ENCODE data around the gene AEBP2. TPM values are rescaled to one million over a fixed set of nuclear protein-coding genes. Genes with fewer than 3 reads are reported as not detected.

The AEBP2 gene
- total and polyA plus RNA-seq, 2 of the 13 experiments (the other 11 are each of a cell fraction or from before 2014, with no cell fraction given), result 9.2 to 17.9 TPM

- TF ChIP-seq ZNF574 (CRISPR knock-in tag; IDR thresholded peaks at IDR 0.05), result peak; percentile 85
- no peak for TF ChIP-seq SP1 (IDR thresholded peaks at IDR 0.05)
- TF ChIP-seq SP1 (CRISPR knock-in tag; IDR thresholded peaks at IDR 0.05), result peak; percentile 72
- peak; percentile 83; the same call in 1 of the 2 replicates for TF ChIP-seq ZBTB7A (CRISPR knock-in tag; IDR thresholded peaks at IDR 0.05)
- TF ChIP-seq, protein P1, sequence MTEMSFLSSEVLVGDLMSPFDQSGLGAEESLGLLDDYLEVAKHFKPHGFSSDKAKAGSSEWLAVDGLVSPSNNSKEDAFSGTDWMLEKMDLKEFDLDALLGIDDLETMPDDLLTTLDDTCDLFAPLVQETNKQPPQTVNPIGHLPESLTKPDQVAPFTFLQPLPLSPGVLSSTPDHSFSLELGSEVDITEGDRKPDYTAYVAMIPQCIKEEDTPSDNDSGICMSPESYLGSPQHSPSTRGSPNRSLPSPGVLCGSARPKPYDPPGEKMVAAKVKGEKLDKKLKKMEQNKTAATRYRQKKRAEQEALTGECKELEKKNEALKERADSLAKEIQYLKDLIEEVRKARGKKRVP (CRISPR knock-in tag; IDR thresholded peaks at IDR 0.05), result peak in 1 of 2 experiments; percentile 7; a peak in 1 of 4 replicates
- no peak; the same call in 1 of the 2 replicates for TF ChIP-seq BRCA1 (CRISPR knock-in tag; IDR thresholded peaks at IDR 0.05)
- peak; percentile 42; the same call in 1 of the 2 replicates for TF ChIP-seq ARNTL (CRISPR knock-in tag; IDR thresholded peaks at IDR 0.05)
- no peak for TF ChIP-seq MAFK (conservative IDR thresholded peaks at IDR 0.05 in 1 of 2, IDR thresholded peaks at IDR 0.05 in 1 of 2; ENCODE audit: low read length in 2 of 2)
- TF ChIP-seq, protein P2, sequence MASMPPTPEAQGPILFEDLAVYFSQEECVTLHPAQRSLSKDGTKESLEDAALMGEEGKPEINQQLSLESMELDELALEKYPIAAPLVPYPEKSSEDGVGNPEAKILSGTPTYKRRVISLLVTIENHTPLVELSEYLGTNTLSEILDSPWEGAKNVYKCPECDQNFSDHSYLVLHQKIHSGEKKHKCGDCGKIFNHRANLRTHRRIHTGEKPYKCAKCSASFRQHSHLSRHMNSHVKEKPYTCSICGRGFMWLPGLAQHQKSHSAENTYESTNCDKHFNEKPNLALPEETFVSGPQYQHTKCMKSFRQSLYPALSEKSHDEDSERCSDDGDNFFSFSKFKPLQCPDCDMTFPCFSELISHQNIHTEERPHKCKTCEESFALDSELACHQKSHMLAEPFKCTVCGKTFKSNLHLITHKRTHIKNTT (CRISPR knock-in tag; IDR thresholded peaks at IDR 0.05), result no peak
- TF ChIP-seq CSRNP1 (CRISPR knock-in tag; IDR thresholded peaks at IDR 0.05), result peak; percentile 70
- no peak for TF ChIP-seq CBX1 (IDR thresholded peaks at IDR 0.05; ENCODE audit: low read depth)
- TF ChIP-seq ZNF883 (CRISPR knock-in tag; IDR thresholded peaks at IDR 0.05; ENCODE audit: not compliant biosample characterization), result no peak
- TF ChIP-seq SMAD1 (CRISPR knock-in tag; IDR thresholded peaks at IDR 0.05; ENCODE audit: borderline replicate concordance, low read depth), result no peak
- TF ChIP-seq, protein P3, sequence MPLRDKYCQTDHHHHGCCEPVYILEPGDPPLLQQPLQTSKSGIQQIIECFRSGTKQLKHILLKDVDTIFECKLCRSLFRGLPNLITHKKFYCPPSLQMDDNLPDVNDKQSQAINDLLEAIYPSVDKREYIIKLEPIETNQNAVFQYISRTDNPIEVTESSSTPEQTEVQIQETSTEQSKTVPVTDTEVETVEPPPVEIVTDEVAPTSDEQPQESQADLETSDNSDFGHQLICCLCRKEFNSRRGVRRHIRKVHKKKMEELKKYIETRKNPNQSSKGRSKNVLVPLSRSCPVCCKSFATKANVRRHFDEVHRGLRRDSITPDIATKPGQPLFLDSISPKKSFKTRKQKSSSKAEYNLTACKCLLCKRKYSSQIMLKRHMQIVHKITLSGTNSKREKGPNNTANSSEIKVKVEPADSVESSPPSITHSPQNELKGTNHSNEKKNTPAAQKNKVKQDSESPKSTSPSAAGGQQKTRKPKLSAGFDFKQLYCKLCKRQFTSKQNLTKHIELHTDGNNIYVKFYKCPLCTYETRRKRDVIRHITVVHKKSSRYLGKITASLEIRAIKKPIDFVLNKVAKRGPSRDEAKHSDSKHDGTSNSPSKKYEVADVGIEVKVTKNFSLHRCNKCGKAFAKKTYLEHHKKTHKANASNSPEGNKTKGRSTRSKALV (CRISPR knock-in tag; IDR thresholded peaks at IDR 0.05), result 0 out of 2 replicates have a peak, but pooled peaks have one; percentile 42
Observed at GRCh38 chr12:19439059-19440018, at the start of gene AEBP2 (continued).
